A673 (cell line): ENCODE results near the gene BPIFA1. TPM values are rescaled to one million over a fixed set of nuclear protein-coding genes. Genes with fewer than 3 reads are reported as not detected.

Experiments
- BruUV-seq: library from RNA; stranded (reverse); fragments of 400-500 nt; replicated peaks from 2 replicates; lab custom pipeline; 2021; lab: Mats Ljungman, UMichigan
- CTCF ChIA-PET: fragments of 300-600 bp; sonication (Branson Sonifier 250); formaldehyde crosslinking; loops from one replicate; lab custom pipeline; 2022; ENCODE audit warnings: antibody characterized with exemption; lab: Charles Lee
- POLR2A ChIA-PET: fragments of 300-600 bp; sonication (Branson Sonifier 250); formaldehyde crosslinking; loops from one replicate; lab custom pipeline; 2022; ENCODE audit warnings: antibody characterized with exemption; ENCODE audit not compliant: low non-redundant PET; lab: Charles Lee
- DNase-seq: peaks from one replicate; pipeline ENCODE4 v3.0.0-alpha.2; 2015; ENCODE audit warnings: low spot score
- H3K27ac ChIP-seq: fragments of 200-600 bp; sonication (generic); 2 replicates; pipeline ENCODE4 v1.5.1; 2016; ENCODE audit warnings: mixed run types, low read depth, mild to moderate bottlenecking, mixed read lengths, antibody characterized with exemption, low read length; ENCODE audit not compliant: poor library complexity, severe bottlenecking
- H3K27me3 ChIP-seq: fragments of 200-600 bp; sonication (generic); replicated peaks from 2 replicates; pipeline ENCODE4 v1.6.1; 2017; ENCODE audit warnings: mixed run types, low read depth, mild to moderate bottlenecking, mixed read lengths, antibody characterized with exemption, low read length; ENCODE audit not compliant: insufficient read depth, poor library complexity
- H3K36me3 ChIP-seq: fragments of 200-600 bp; sonication (generic); 2 replicates; pipeline ENCODE4 v1.6.1; 2016; ENCODE audit warnings: mixed run types, mild to moderate bottlenecking, mixed read lengths, antibody characterized with exemption, low read length; ENCODE audit not compliant: insufficient read depth, poor library complexity, severe bottlenecking
- H3K4me1 ChIP-seq: fragments of 200-600 bp; sonication (generic); 2 replicates; pipeline ENCODE4 v1.6.1; 2017; ENCODE audit warnings: mixed run types, mild to moderate bottlenecking, mixed read lengths, antibody characterized with exemption, low read length; ENCODE audit not compliant: insufficient read depth, poor library complexity, severe bottlenecking
- H3K4me3 ChIP-seq: fragments of 200-600 bp; sonication (generic); 2 replicates; pipeline ENCODE4 v1.5.1; 2016; ENCODE audit warnings: low read depth, mixed run types, mild to moderate bottlenecking, mixed read lengths, low read length; ENCODE audit not compliant: poor library complexity, severe bottlenecking
- H3K9me3 ChIP-seq: fragments of 200-600 bp; sonication (generic); 2 replicates; pipeline ENCODE4 v1.6.1; 2016; ENCODE audit warnings: mixed run types, low read depth, mild to moderate bottlenecking, mixed read lengths, antibody characterized with exemption, low read length; ENCODE audit not compliant: poor library complexity, severe bottlenecking
- EZH2 ChIP-seq: fragments of 200-600 bp; sonication (generic); IDR thresholded peaks from 2 replicates; pipeline ENCODE4 v1.6.1; 2017; ENCODE audit warnings: borderline replicate concordance, low read depth, mild to moderate bottlenecking, mixed read lengths, antibody characterized with exemption, low read length; ENCODE audit not compliant: poor library complexity, severe bottlenecking
- intact Hi-C: fragments of 100-400 bp; cut with micrococcal nuclease; formaldehyde crosslinking; loops from one replicate; pipeline ENCODE4 v1.10.0; 2022; ENCODE audit not compliant: unreplicated experiment
- total RNA-seq: library from RNA; stranded (reverse); gene quantifications from 2 replicates; pipeline ENCODE4 v1.2.3, GENCODE V29; 2021
- TF ChIP-seq, protein P1 (sequence below): fragments of 300-800, 200-600 bp; sonication (generic); conservative IDR thresholded peaks from 2 replicates; pipeline ENCODE4 v1.5.1; 2017; ENCODE audit warnings: low read depth, mild to moderate bottlenecking, antibody characterized with exemption, low read length, moderate library complexity, mixed read lengths

BPIFA1 gene
- total RNA-seq, 1 experiment from 2014 or later = not detected

DNA sequence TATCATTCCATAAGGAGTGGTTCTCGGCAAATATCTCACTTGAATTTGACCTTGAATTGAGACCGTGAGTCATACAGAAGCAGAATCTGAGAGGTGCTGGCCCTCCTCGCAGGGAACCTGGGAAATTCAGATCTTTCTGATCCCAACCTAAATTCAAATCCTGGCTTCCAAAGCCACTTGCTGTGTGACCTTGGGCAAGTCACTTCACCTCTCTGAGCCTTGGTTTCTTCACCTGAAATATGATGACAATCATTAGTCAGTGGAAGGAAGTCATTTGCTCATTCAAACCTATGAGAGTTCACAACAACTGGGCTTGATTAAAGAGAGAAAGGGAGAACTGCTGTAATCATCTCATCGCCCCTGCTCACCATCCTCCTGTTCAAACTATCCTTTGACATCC is 11.4 kb upstream of the BPIFA1 start:
- Histone ChIP-seq H3K36me3 (no peaks in the 10 kb centered on the region), H3K27me3 (peaks cover 38% of the 10 kb centered on the region), H3K4me1 (no peaks in the 10 kb centered on the region), H3K27ac (no peak overlapping the region), H3K4me3 (no peak overlapping the region), H3K9me3 (no peaks in the 10 kb centered on the region)
- TF ChIP-seq EZH2 = no peak
- TF ChIP-seq, protein P1, sequence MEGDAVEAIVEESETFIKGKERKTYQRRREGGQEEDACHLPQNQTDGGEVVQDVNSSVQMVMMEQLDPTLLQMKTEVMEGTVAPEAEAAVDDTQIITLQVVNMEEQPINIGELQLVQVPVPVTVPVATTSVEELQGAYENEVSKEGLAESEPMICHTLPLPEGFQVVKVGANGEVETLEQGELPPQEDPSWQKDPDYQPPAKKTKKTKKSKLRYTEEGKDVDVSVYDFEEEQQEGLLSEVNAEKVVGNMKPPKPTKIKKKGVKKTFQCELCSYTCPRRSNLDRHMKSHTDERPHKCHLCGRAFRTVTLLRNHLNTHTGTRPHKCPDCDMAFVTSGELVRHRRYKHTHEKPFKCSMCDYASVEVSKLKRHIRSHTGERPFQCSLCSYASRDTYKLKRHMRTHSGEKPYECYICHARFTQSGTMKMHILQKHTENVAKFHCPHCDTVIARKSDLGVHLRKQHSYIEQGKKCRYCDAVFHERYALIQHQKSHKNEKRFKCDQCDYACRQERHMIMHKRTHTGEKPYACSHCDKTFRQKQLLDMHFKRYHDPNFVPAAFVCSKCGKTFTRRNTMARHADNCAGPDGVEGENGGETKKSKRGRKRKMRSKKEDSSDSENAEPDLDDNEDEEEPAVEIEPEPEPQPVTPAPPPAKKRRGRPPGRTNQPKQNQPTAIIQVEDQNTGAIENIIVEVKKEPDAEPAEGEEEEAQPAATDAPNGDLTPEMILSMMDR = no peak
- POLR2A ChIA-PET = no interaction called here
- BruUV-seq = no TSS peak
- CTCF ChIA-PET = no interaction called here
- intact Hi-C loops = no loop called here
- DNase-seq = no peak

DNA sequence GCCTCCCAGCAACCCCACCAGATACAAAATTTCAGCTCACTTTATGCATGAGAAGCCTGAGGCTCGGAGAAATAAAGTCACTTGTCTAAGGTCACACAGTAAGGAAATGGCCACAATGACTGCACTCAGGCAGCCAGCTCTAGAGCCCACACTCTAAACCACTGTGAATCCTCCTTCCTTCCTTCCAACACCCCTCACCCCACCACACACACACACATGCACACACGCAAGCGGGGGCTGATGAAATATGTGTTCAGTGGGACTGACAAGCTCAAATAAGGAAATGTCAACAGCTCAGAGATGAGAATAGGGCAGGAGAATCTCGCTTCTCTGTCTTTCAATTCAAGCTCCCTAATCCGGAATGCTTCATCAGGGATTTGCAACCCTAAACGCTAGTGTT is 6.0 kb upstream of the BPIFA1 start:
- H3K9me3 ChIP-seq = no peaks in the 10 kb centered on the region
- ChIA-PET CTCF (interaction anchor here (0.7 kb wide), 1 partner anchor 383 kb away, joined by 4 read pairs; no protein-coding TSS in a partner anchor), POLR2A (interaction anchor here (0.5 kb wide), 1 partner anchor 123 kb away, joined by 6 read pairs; no protein-coding TSS in a partner anchor)
- no TSS peak for BruUV-seq
- no peak for DNase-seq
- TF ChIP-seq, protein P1 = no peak
- no peak for TF ChIP-seq EZH2
- H3K27me3 ChIP-seq = peaks cover 52% of the 10 kb centered on the region
- H3K27ac ChIP-seq = no peak overlapping the region
- H3K36me3 ChIP-seq = no peaks in the 10 kb centered on the region
- H3K4me1 ChIP-seq = no peaks in the 10 kb centered on the region
- intact Hi-C loops = no loop called here
- H3K4me3 ChIP-seq = no peak overlapping the region

- H3K27ac ChIP-seq = no peak overlapping the region
- POLR2A ChIA-PET = no interaction called here
- no peaks in the 10 kb centered on the region for H3K4me1 ChIP-seq
- CTCF ChIA-PET = interaction anchor here (0.7 kb wide), 1 partner anchor 82 kb away, joined by 3 read pairs; no protein-coding TSS in a partner anchor
- no peak for TF ChIP-seq EZH2
- TF ChIP-seq, protein P1 = no peak
- H3K27me3 ChIP-seq = peaks cover 54% of the 10 kb centered on the region
- no TSS peak for BruUV-seq
- DNase-seq = no peak
- H3K36me3 ChIP-seq = no peaks in the 10 kb centered on the region
- H3K9me3 ChIP-seq = no peaks in the 10 kb centered on the region
- no peak overlapping the region for H3K4me3 ChIP-seq
- intact Hi-C loops = no loop called here
These were observed 4.6 kb upstream of the BPIFA1 start for GRCh38 chr20:33231237-33231636.
